GM18873 (cell line): ENCODE measurements around the gene FNDC8.
"Not testable (repeated sequence)": the region's sequence is repeated elsewhere in the genome, so short reads cannot be mapped to it uniquely, and the experiment has no call there.

ENCODE experiments used
- ATAC-seq: cut with Tn5 transposase; IDR thresholded peaks from one replicate; pipeline ENCODE4 v1.9.1; 2021; ENCODE audit warnings: mild to moderate bottlenecking, moderate library complexity, moderate number of reproducible peaks; ENCODE audit not compliant: unreplicated experiment, low FRiP score

Gene FNDC8

GRCh38 chr17:35141681-35142466 is 20.5 kb downstream of the FNDC8 start, which contains the start of gene NLE1:
Gene NLE1, minus strand, starts transcription at chr17:35142303. Its CDS starts 28 bp downstream, at chr17:35142275.
- no peak for ATAC-seq

- ATAC-seq, result no peak
Measured at GRCh38 chr17:35142467-35142796, 21.0 kb downstream of the FNDC8 start.

- no peak for ATAC-seq
Measured at GRCh38 chr17:35144840-35145239, 23.4 kb downstream of the FNDC8 start.

- no peak for ATAC-seq
Measured at GRCh38 chr17:35146214-35146833, 24.9 kb downstream of the FNDC8 start.

GRCh38 chr17:35147375-35147905 is 26.0 kb downstream of the FNDC8 start, which contains the start of gene UNC45B:
Gene UNC45B, plus strand, starts transcription at chr17:35147817. Its CDS starts 447 bp downstream, at chr17:35148264.
- no peak for ATAC-seq

- no peak for ATAC-seq
Measured at GRCh38 chr17:35148144-35148543, 26.7 kb downstream of the FNDC8 start.

GRCh38 chr17:35149941-35150340 is 28.5 kb downstream of the FNDC8 start:
- no peak for ATAC-seq

- not testable (repeated sequence) for ATAC-seq
Measured at GRCh38 chr17:35151080-35151479, 29.7 kb downstream of the FNDC8 start.

GRCh38 chr17:35152421-35153140 is 31.2 kb downstream of the FNDC8 start:
- no peak for ATAC-seq

GRCh38 chr17:35154196-35155165 is 33.1 kb downstream of the FNDC8 start:
- ATAC-seq, result no peak

GRCh38 chr17:35155246-35155645 is 33.8 kb downstream of the FNDC8 start:
- ATAC-seq, result no peak

- ATAC-seq, result no peak
Measured at GRCh38 chr17:35159940-35160339, 38.5 kb downstream of the FNDC8 start.

- no peak for ATAC-seq
Measured at GRCh38 chr17:35160354-35161201, 39.2 kb downstream of the FNDC8 start.

- no peak for ATAC-seq
Measured at GRCh38 chr17:35161281-35161761, 39.9 kb downstream of the FNDC8 start.

- ATAC-seq, result no peak
Measured at GRCh38 chr17:35162755-35163154, 41.3 kb downstream of the FNDC8 start.

- no peak for ATAC-seq
Measured at GRCh38 chr17:35163886-35164285, 42.5 kb downstream of the FNDC8 start.

- no peak for ATAC-seq
Measured at GRCh38 chr17:35164716-35165115, 43.3 kb downstream of the FNDC8 start.

GRCh38 chr17:35166526-35166925 is 45.1 kb downstream of the FNDC8 start:
- no peak for ATAC-seq

- no peak for ATAC-seq
Measured at GRCh38 chr17:35167046-35167445, 45.6 kb downstream of the FNDC8 start.
